H1 (cell line): ENCODE measurements around the gene MYLIP. TPM values are rescaled to one million over a fixed set of nuclear protein-coding genes. Genes with fewer than 3 reads are reported as not detected.

ENCODE experiments used
- CTCF ChIP-seq, 3 experiments: IDR thresholded peaks; 1 replicate in 2 of 3; 2 replicates in 1 of 3; pipeline versions ENCODE4 v1.5.1 to v1.6.1; 2011; ENCODE audit warnings: low read length in 3 of 3, mild to moderate bottlenecking in 3 of 3, inconsistent platforms in 2 of 3, low read depth in 1 of 3, moderate library complexity in 1 of 3; ENCODE audit not compliant: insufficient read depth in 1 of 3; ENCODE audit errors: control extremely low read depth in 1 of 3
- RAD21 ChIP-seq, 2 experiments: IDR thresholded peaks in 1 of 2; conservative IDR thresholded peaks in 1 of 2; 2 replicates each; pipeline ENCODE4 v1.6.1; 2011; ENCODE audit warnings: low read depth in 2 of 2, low read length in 2 of 2, improper control_type of control experiment in 1 of 2, inconsistent platforms in 1 of 2, mild to moderate bottlenecking in 1 of 2, moderate library complexity in 1 of 2
- polyA plus RNA-seq, 7 experiments: library from polyadenylated mRNA; depleted of rRNA in 3 of 7; stranded (reverse) in 5 of 7; unstranded in 2 of 7; fragments of >200 nt in 5 of 7; fragments of 200-250 nt in 2 of 7; gene quantifications; 1 replicate in 5 of 7; 2 replicates in 1 of 7; 4 replicates in 1 of 7; pipeline versions ENCODE4 v1.2.1 to v1.2.3, GENCODE V29; 2011 to 2013; ENCODE audit warnings: missing spikeins in 2 of 7, mixed read lengths in 2 of 7
- total RNA-seq: library from RNA; stranded (reverse); fragmentation: NEBNext Ultra II Directional; extraction: Animal tissue kit (Norgen Biotek cat#: 25700); gene quantifications from 2 replicates; pipeline ENCODE4 v1.2.1, GENCODE V29; 2021

Gene MYLIP
- total and polyA plus RNA-seq, 2 of the 8 experiments (the other 6 are each of a cell fraction or from before 2014, with no cell fraction given): 21.1 to 26.9 TPM

GRCh38 chr6:16146028-16146427 is 17.1 kb downstream of the MYLIP start (continued):
- no peak for TF ChIP-seq CTCF (IDR thresholded peaks at IDR 0.05; ENCODE audit: control extremely low read depth in 1 of 3, insufficient read depth in 1 of 3, low read depth in 1 of 3, low read length in 3 of 3)
- TF ChIP-seq RAD21 (IDR thresholded peaks at IDR 0.05 in 1 of 2, conservative IDR thresholded peaks at IDR 0.05 in 1 of 2; ENCODE audit: low read depth in 2 of 2, low read length in 2 of 2): no peak
